ENCODE measurements around the gene TASL. TPM values are rescaled to one million over a fixed set of nuclear protein-coding genes. Genes with fewer than 3 reads are reported as not detected.
A peak's percentile ranks its signal among the peaks of the same experiment; 100 is the strongest.
"Not testable (repeated sequence)": the region's sequence is repeated elsewhere in the genome, so short reads cannot be mapped to it uniquely, and the experiment has no call there.

Gene TASL
- total and polyA plus RNA-seq, 5 experiments from 2014 or later = 1.1 to 2.9 (median 1.8) TPM

- POLR2A ChIA-PET = no interaction called here
- Mint-ChIP-seq H3K36me3 (no peaks in the 10 kb centered on the region), H3K9me3 (no peaks in the 10 kb centered on the region), H3K27me3 (no peaks in the 10 kb centered on the region), H3K27ac (no peak overlapping the region), H3K4me3 (no peak overlapping the region), H3K4me1 (peaks cover 2 to 45% (median 10%) of the 10 kb centered on the region in 4 donors)
- peak in 3 of 10 donors; percentile 23 to 33 (median 31) for DNase-seq
- no peak for ATAC-seq
Measured at GRCh38 chrX:30570505-30570904, 7.1 kb downstream of the TASL start.

GRCh38 chrX:30568136-30568535 is 9.4 kb downstream of the TASL start:
- H3K36me3 Mint-ChIP-seq = no peaks in the 10 kb centered on the region
- POLR2A ChIA-PET = no interaction called here
- H3K27ac Mint-ChIP-seq = no peak overlapping the region
- no peaks in the 10 kb centered on the region for H3K27me3 Mint-ChIP-seq
- ATAC-seq (no peak), DNase-seq (no peak)
- peaks cover 0 to 37% (median under 1%) of the 10 kb centered on the region in 4 donors for H3K4me1 Mint-ChIP-seq
- H3K4me3 Mint-ChIP-seq = no peak overlapping the region
- no peaks in the 10 kb centered on the region for H3K9me3 Mint-ChIP-seq

- ATAC-seq, POLR2A ChIA-PET, H3K9me3 Mint-ChIP-seq, H3K27ac Mint-ChIP-seq, H3K27me3 Mint-ChIP-seq, H3K4me3 Mint-ChIP-seq, DNase-seq: not testable (repeated sequence)
- Mint-ChIP-seq H3K36me3 (peaks cover 0 to 15% (median 12%) of the 10 kb centered on the region in 3 donors), H3K4me1 (peaks cover 0 to 15% (median 0%) of the 10 kb centered on the region in 4 donors)
Measured at GRCh38 chrX:30563070-30563469, 14.5 kb downstream of the TASL start.

- H3K36me3 Mint-ChIP-seq = peaks cover 0 to 15% (median 12%) of the 10 kb centered on the region in 3 donors
- no peaks in the 10 kb centered on the region for H3K9me3 Mint-ChIP-seq
- ATAC-seq (no peak), DNase-seq (no peak)
- no peak overlapping the region for H3K4me3 Mint-ChIP-seq
- POLR2A ChIA-PET = no interaction called here
- no peaks in the 10 kb centered on the region for H3K27me3 Mint-ChIP-seq
- H3K27ac Mint-ChIP-seq = no peak overlapping the region
- peaks cover 0 to 12% (median 0%) of the 10 kb centered on the region in 4 donors for H3K4me1 Mint-ChIP-seq
Measured at GRCh38 chrX:30561191-30561590, 16.4 kb downstream of the TASL start.

- Mint-ChIP-seq H3K4me1 (no peaks in the 10 kb centered on the region), H3K36me3 (no peaks in the 10 kb centered on the region), H3K9me3 (peaks cover 0 to 7% (median 0%) of the 10 kb centered on the region in 9 donors), H3K27ac (no peak overlapping the region), H3K4me3 (no peak overlapping the region), H3K27me3 (peaks cover 0 to 5% (median 0%) of the 10 kb centered on the region in 5 donors)
- no peak for DNase-seq
- POLR2A ChIA-PET = no interaction called here
- no peak for ATAC-seq
Measured at GRCh38 chrX:30538271-30538670, 39.3 kb downstream of the TASL start.

GRCh38 chrX:30533835-30534234 is 43.7 kb downstream of the TASL start:
- ATAC-seq (no peak), DNase-seq (no peak)
- peaks cover 0 to 7% (median 0%) of the 10 kb centered on the region in 5 donors for H3K27me3 Mint-ChIP-seq
- H3K9me3 Mint-ChIP-seq = peaks cover 0 to 3% (median 0%) of the 10 kb centered on the region in 9 donors
- H3K4me1 Mint-ChIP-seq = no peaks in the 10 kb centered on the region
- no peak overlapping the region for H3K4me3 Mint-ChIP-seq
- H3K27ac Mint-ChIP-seq = no peak overlapping the region
- POLR2A ChIA-PET = no interaction called here
- no peaks in the 10 kb centered on the region for H3K36me3 Mint-ChIP-seq

GRCh38 chrX:30533266-30533665 is 44.3 kb downstream of the TASL start:
- DNase-seq (no peak), ATAC-seq (no peak)
- Mint-ChIP-seq H3K4me1 (no peaks in the 10 kb centered on the region), H3K4me3 (no peak overlapping the region), H3K27me3 (peaks cover 0 to 7% (median 0%) of the 10 kb centered on the region in 5 donors), H3K27ac (no peak overlapping the region), H3K9me3 (peaks cover 0 to 2% (median 0%) of the 10 kb centered on the region in 9 donors), H3K36me3 (no peaks in the 10 kb centered on the region)
- POLR2A ChIA-PET = no interaction called here

GRCh38 chrX:30530606-30531005 is 47.0 kb downstream of the TASL start:
- Mint-ChIP-seq H3K4me3 (no peak overlapping the region), H3K36me3 (no peaks in the 10 kb centered on the region), H3K27me3 (peaks cover 0 to 5% (median 0%) of the 10 kb centered on the region in 5 donors), H3K4me1 (no peaks in the 10 kb centered on the region), H3K27ac (no peak overlapping the region), H3K9me3 (peaks cover 0 to 4% (median 0%) of the 10 kb centered on the region in 9 donors)
- POLR2A ChIA-PET = no interaction called here
- ATAC-seq (no peak), DNase-seq (no peak)

GRCh38 chrX:30525732-30526131 is 51.8 kb downstream of the TASL start:
- H3K27ac Mint-ChIP-seq = no peak overlapping the region
- no peak overlapping the region for H3K4me3 Mint-ChIP-seq
- ATAC-seq (no peak), DNase-seq (no peak)
- no peaks in the 10 kb centered on the region for H3K27me3 Mint-ChIP-seq
- POLR2A ChIA-PET = no interaction called here
- peaks cover 0 to 4% (median 0%) of the 10 kb centered on the region in 9 donors for H3K9me3 Mint-ChIP-seq
- no peaks in the 10 kb centered on the region for H3K4me1 Mint-ChIP-seq
- no peaks in the 10 kb centered on the region for H3K36me3 Mint-ChIP-seq

GRCh38 chrX:30521440-30522182 is 56.0 kb downstream of the TASL start:
- POLR2A ChIA-PET = no interaction called here
- Mint-ChIP-seq H3K27me3 (peaks cover 0 to 3% (median 0%) of the 10 kb centered on the region in 5 donors), H3K4me3 (no peak overlapping the region), H3K36me3 (no peaks in the 10 kb centered on the region), H3K4me1 (no peaks in the 10 kb centered on the region), H3K27ac (no peak overlapping the region), H3K9me3 (no peaks in the 10 kb centered on the region)
- no peak for DNase-seq
- ATAC-seq = no peak

GRCh38 chrX:30513284-30513683 is 64.3 kb downstream of the TASL start:
- ATAC-seq (no peak), DNase-seq (no peak)
- H3K27me3 Mint-ChIP-seq = peaks cover 0 to 3% (median 0%) of the 10 kb centered on the region in 5 donors
- no peak overlapping the region for H3K4me3 Mint-ChIP-seq
- H3K9me3 Mint-ChIP-seq = no peaks in the 10 kb centered on the region
- POLR2A ChIA-PET = no interaction called here
- H3K4me1 Mint-ChIP-seq = peaks cover 0 to 3% (median 0%) of the 10 kb centered on the region in 4 donors
- no peaks in the 10 kb centered on the region for H3K36me3 Mint-ChIP-seq
- H3K27ac Mint-ChIP-seq = no peak overlapping the region
